GM19452 (cell line): ENCODE data around the gene CFAP77.

ENCODE experiments used
- ATAC-seq: cut with Tn5 transposase; IDR thresholded peaks from one replicate; pipeline ENCODE4 v1.9.1; 2021; ENCODE audit not compliant: unreplicated experiment

The CFAP77 gene

DNA sequence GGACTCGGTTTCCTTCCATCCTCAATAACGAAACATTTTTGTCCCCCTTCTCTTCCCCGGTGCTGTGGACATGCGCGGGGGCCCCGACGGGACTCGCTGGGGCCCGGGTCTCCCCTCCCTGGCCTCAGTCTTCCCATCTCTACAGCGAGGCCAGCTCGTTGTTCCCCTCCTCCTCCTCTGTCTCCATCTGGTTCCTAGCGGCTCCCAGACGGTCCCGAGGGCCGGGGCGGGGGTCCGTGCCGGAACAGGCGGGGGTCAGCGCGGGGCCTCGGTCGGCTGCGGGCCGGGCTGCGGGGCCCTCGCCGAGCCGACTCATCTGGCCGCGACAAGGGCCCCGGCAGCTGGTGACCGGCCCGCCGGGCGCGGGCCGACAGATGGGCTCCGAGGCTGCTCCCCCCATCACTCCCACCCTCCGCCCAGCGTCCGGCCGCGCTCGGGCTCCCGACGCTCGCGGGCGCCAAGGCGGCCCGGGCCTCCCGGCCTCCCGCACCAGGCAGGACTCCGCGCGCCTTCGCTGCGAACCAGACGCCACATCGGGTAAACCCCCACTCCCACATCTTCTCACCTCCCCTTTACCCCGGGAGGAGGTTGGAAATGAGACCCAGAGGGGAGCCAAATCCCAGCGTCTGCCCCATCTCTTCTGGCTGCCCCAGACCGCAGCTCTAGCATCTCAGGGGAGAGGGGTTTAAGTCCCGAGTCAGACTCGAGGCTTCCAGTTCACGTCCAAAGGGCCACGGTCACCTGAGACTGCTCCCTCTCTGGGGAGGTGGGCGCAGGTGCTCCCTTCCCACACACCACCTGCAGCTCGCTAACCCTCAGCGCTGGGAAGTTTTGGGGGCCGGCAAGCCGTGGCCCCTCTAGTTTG is 180.5 kb downstream of the CFAP77 start:
- ATAC-seq = no peak

DNA sequence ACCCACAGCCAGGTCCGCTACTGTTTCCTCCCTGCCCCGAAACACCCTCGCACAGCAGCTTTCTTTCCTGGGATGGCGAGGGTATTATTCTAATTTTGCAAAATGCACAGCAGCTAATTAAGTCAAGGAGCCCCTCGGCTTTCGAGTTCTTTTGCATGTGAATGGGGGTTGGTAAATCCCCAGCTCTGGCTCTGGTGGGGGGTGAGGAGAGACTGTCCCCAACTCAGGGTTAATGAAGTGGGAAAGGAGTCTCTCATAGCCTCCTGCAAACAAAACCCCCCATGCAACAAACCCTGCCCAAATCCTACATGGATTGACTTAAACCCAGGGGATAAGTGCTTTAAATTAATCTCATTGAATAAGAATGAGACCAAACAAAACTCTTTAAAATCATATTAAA is 181.2 kb downstream of the CFAP77 start:
- ATAC-seq = no peak

DNA sequence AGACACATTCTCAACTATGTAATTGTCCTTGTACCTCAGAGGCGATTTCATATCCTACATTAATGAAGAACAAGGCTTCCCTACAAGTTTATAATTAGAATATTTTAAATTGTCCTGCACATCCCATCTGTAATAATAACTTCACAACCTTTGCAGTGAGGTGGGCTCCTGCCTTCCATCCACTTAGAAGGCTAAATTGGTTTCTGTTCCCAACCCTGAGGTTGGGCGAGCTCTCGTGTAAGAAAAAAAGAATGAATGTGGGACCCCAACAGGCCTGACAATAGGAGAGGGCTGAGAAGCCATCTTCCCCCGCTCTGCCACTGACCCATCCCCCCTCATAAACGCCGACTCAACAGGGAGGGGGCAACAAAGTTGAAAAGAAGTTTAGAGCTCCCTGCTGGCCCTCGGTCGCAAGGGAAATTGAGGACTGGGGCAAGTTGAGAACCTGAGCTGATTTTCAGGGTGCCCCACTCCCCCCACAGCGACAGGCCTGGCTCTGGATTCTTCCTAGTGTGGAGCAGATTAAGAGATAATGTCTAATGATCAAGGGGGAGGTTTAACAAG is 181.8 kb downstream of the CFAP77 start:
- ATAC-seq = no peak

DNA sequence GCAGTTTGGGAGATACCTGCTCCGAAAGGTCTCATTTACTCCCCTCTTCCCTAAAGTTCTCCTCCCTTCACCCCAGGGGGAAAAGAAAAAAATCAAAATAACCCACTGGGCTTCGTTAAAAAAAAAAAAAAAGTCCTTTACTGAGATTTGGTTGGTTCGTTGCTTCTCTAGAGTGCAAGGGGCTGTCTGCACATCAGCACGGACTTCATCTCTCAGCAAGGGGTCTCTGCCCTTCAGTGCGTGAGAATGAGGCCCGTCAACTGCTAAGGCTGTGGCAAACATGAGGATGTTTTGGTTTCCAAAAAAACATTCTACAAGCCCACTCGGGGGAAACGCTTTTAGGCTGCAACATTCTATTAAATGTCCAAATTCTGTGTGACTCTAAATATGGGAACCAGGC is 182.4 kb downstream of the CFAP77 start:
- ATAC-seq = no peak

DNA sequence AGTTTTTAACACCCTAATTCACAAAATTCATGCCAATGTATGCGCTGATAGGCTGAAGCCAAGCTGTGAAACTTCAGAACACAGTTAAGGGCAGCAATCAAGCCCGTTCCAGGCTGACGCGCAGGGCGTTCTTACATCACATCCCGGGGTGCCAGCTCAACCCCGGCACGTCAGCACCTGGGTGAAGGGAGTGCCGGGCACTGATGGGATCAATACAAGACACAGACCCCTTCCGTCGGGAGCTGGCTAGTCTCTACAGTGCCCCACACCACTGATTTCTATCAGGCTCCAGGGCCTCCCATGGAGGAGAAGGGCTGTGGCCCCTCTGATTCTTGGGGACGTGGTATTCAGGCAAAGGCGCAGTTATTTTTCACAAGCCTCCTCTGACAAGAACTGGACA is 184.4 kb downstream of the CFAP77 start:
- no peak for ATAC-seq

DNA sequence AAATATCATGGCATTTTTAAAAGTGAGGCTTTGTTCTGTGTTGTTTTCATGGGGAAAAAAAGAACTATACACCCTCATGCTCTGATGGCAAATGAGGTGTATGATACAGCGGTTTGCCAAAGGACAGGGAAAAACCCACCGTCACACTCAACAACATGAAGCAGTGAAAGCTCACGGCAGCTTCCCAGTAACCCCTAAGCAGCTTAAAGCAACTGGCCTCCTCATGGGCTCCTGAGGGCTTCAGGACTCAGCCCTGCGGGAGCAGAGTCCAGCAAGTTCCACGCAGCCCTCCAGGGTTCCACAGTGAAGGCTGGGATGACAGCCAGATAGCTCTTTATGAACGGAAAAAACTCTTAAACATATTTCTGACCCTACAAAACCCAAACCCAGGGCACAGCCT is 185.3 kb downstream of the CFAP77 start:
- ATAC-seq = no peak

DNA sequence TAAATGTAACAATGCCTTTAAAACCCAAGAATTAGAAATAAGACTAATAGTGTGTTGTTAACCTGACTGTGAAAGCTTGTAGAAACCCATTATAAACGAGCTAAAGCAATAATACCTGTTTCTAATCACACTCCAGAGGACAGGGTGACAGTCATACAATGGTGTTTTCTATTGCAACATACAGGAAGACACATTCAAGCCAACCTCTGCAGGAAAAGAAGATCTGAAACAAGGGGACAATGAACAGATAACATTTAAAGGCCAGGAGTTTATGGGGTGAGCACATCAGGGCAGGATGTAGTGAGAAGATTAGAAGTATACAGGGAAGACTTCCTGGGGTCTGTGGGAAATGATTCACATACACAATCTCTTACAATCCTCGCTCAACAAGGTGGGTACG is 186.2 kb downstream of the CFAP77 start:
- no peak for ATAC-seq

DNA sequence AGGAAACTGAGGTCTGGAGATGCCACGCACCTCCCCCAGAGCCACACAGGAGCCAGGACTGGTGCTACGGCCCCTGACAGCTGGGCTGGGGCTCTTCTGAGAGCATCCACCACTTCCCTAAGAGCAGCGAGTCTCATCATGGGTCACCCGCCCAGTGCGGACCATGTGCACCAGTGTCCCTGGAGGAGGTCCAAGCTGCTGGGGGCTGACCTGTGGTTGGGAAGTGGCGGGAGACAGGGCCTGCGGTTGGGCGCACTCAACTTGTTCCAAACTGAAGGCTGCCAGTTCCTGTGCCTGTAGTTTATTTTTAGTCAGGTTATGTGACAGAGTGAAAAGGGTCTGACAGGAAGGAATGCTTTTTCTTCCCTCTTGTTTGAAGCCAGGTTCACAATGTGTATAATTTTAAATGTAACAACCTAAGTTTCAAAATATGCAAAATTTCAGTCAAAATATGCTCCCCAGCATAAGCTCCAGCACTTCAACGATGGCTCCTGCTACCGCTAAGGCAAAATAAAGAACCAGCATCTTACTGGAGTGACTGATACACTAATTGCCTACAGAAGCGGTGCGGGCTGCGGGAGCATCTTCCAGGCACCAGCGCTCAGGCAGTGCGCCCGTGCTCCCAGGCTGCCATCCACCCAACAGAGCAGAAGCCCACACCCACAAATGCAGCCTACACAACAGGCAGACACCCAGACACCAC is 187.2 kb downstream of the CFAP77 start:
- ATAC-seq = no peak

DNA sequence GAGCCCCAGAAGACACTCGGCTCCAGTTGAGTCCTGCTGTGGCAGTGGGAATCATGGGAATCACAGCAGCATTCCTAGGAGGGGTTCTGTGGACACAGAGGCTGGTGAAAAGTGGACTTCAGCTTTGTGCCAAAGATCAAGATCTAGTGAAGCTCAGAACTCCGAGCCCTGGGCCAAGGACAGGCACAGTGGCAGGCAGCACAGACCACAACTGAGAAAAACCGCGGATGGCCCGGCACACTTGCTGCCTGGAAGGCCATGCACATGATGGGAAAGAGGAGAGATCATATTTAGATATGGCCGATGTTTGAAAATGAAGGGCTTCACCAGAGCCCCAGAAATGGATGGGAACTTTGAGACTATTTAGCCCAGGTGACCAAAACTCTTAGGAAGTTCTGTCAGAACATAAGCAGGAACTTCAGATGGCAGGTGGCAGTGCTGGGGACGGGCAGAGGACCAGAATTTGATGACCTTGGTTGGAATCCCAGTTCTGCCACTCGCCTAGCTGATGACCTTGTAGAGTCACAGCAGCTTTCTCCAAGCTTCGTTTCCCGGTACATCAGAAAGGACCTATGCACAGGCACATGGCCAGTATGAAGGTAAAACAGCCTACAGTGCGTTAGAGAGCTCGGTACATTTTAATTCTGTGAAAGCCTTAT is 190.4 kb downstream of the CFAP77 start:
- no peak for ATAC-seq

DNA sequence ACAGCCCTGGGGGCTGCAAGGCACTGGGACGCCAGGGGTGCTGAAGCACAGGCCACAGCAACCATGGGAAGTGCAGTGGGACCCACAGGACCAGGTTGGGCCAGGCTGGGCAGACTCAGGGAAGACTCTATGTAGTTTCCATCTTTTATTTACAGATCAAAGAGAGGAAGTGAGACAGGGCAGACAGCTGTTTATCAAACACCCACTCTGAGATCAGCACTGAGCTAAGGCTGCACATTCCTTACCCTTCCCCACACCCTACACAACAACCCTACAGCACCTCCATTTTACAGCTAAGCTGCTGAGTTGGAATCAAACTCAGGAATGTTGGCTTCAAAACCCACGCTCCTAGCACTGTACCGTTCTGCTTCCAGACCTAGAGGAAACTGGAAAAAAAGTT is 192.2 kb downstream of the CFAP77 start:
- no peak for ATAC-seq

DNA sequence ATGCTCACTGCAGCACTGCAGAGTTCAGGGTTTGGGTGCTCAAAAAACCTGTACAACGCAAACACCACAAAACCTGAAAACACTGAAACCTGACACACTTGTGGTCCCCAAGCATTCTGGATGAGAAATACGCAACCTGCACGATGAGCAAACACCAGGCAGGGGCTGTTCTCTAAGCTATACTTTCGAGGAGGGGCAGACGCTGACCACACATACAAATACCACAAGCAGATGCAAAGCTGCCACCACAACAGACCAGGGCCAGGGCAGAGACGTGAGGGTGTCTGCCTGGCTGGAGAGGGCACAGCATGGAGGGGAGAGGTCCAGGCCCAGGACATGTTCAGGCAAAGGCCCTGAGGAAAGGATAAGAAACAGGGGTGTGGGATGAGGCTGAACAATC is 195.4 kb downstream of the CFAP77 start:
- no peak for ATAC-seq

DNA sequence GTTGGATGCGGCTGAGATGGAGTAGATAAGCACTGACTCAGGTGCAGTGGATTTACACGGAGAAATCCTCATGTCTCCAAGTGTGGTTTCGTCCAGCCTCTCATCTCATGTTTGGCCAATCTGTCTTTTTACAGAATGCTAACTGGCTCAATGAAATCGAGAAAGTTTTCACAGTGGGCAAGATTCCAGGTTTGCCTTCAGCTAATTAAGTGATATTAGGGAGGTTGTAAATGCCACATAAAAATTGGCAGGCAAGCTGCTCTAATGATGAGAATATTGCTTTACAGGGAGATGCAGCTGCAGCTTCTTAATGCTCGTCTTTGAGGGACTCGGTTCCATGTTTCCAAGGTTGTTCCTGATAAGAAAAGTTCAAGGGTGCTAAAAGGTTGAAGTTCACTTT is 196.1 kb downstream of the CFAP77 start:
- no peak for ATAC-seq

DNA sequence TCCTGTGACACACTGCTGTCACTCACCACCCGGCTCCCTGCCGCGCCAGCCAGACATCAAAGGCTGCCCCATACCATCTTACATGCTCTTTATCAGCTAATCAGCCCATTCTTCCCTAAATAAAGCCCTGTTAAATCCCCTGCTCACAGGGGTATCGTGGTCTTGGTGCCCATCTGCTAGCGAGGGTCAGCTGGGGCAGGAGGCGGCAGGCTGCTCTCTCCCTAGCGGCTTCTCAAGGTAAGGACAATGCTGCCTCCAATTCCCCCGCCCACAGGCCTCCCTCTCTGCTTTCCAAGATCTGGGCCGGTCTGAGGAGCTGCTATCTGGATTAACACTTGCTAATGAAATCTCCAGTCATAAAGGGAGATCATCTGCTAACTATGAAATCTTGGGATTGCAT is 199.2 kb downstream of the CFAP77 start:
- no peak for ATAC-seq

DNA sequence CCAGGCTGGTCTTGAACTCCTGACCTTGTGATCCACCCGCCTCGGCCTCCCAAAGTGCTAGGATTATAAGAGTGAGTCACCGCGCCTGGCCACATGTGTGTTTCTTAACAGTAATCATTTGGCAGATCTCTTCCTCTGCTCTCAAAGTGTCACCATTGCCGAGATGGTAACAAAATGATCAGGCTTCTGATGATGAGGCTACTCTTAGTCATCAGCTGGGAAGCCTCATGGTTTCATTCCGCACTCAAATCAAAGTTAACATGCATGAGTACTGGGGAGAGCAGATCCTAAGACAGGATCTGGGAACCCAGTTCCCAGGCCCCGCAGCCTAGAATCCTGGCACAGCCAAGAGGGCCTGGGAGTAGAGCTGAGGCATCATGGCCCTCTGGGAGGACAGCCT is 199.8 kb downstream of the CFAP77 start:
- no peak for ATAC-seq

DNA sequence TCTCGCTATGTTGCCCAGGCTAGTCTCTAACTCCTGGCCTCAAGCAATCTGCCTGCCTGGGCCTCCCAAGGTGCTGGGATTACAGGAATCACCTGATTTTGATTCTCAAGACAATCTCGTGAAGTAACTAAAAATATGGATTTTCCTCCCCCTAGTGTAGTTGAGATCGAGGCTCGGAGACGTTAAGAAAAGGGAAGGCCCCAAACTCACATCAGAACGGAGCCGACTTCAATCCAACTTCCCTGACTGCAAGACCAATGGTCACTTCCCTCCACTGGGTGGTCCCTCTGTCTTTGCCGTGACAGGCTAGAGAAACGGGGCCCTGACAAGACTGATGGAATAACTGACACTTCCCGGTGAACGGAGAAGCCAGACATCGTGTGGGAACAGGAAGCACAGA is 200.7 kb downstream of the CFAP77 start:
- ATAC-seq = no peak

DNA sequence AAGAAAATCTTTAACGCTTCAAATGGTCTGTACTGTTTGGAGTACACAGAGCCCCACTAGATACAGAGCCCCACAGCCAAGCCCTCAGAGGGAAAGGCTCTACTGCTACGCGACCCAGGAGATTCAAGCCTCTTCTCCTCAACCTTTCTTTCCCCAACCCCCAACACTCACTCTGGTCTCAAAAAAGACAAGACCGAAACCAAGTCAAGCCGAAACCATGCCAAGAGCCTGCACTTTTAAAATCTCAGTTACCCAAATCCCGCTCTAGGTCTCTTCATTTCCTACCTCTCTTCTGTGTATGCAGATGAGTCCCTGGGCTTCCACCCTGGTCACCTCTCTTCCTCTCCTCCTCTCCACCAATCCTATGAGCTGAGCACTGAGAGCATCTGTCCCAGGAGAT is 204.3 kb downstream of the CFAP77 start:
- no peak for ATAC-seq

DNA sequence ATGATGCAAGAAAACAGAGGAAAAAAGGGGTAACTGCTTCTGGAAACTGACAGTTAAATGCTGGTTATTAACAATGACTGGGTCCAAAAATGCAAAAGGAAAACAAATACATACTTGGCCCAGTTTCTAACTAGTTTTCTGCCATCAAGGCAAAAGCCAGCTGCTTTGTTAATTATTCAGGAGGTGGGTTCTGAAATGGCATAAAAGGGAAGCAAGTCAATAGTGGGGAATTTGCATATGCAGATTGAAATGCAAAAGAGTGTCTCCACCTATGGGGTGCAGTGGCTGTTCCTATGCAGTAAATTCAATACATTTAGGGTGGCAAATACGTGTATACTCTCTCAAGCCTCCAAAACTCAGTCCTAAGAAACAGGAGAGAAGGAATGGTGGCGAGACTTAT is 205.8 kb downstream of the CFAP77 start:
- no peak for ATAC-seq

DNA sequence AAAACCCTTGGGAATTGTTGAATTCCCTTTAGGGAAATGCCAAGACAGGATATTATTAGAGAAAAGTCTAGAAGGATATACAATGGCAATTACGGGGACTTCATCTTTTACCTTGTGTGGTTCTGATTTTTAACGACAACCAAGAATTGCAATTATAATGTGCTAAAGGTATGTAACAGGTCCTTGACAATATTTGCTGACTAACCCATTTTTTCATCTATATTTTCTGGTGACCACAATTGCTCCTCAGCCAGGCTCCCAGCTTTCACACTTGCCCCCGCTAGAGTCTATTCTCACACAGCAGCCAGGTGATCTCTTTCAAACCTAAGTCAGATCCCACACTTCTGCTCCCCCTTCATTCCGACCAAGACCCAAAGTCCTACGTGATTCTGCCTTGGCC is 206.7 kb downstream of the CFAP77 start:
- ATAC-seq = no peak

DNA sequence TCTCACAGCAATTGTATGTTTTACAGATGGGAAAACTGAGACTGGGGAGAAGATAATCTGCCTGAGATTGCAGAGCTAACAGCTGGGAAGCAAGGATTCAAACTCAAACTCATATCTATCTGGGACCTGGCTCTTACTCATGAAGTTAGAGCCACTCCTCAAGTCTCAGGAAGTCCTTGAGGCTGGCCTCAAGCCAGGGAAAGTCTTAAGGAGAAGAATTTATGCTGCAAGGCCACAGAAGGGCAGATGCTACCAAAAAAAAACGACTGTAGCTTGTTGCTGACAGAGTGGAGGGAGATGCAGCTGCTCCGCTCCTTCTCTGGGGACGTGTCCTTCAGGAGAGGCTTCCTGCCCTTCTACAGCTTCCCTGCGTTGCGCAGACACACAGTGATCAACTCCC is 212.1 kb downstream of the CFAP77 start:
- no peak for ATAC-seq
